Measurements from ENCODE around the gene TRRAP.

Gene TRRAP

GRCh38 chr7:98881561-98882315 lies 3.4 kb downstream of the TRRAP start:
- H3K4me3 ChIP-seq (replicated peaks; ENCODE audit: insufficient read depth, low read length) = no peak overlapping the region
- no peak for DNase-seq (ENCODE audit: low read depth in 1 of 2, low spot score in 1 of 2)
- H3K27me3 ChIP-seq (ENCODE audit: insufficient read depth, poor library complexity, severe bottlenecking) = no peaks in the 10 kb centered on the region
- H3K27ac ChIP-seq (replicated peaks) = no peak overlapping the region
- TF ChIP-seq CTCF (IDR thresholded peaks at IDR 0.05; ENCODE audit: insufficient read depth, low read length) = no peak
- TF ChIP-seq SPI1 (IDR thresholded peaks at IDR 0.05; ENCODE audit: borderline replicate concordance, low read depth) = no peak
- TF ChIP-seq REST (IDR thresholded peaks at IDR 0.05; ENCODE audit: insufficient replicate concordance, low read depth) = no peak
- no peak for TF ChIP-seq POLR2AphosphoS5 (IDR thresholded peaks at IDR 0.05; ENCODE audit: low read depth)

GRCh38 chr7:98884416-98884815 lies 6.1 kb downstream of the TRRAP start:
- DNase-seq (ENCODE audit: low read depth in 1 of 2, low spot score in 1 of 2) = no peak
- H3K27ac ChIP-seq (replicated peaks) = no peak overlapping the region
- no peaks in the 10 kb centered on the region for H3K27me3 ChIP-seq (ENCODE audit: insufficient read depth, poor library complexity, severe bottlenecking)
- no peak for TF ChIP-seq CTCF (IDR thresholded peaks at IDR 0.05; ENCODE audit: insufficient read depth, low read length)
- TF ChIP-seq REST (IDR thresholded peaks at IDR 0.05; ENCODE audit: insufficient replicate concordance, low read depth) = no peak
- no peak for TF ChIP-seq SPI1 (IDR thresholded peaks at IDR 0.05; ENCODE audit: borderline replicate concordance, low read depth)
- H3K4me3 ChIP-seq (replicated peaks; ENCODE audit: insufficient read depth, low read length) = no peak overlapping the region

GRCh38 chr7:98887038-98887437 lies 8.7 kb downstream of the TRRAP start:
- DNase-seq (ENCODE audit: low read depth in 1 of 2, low spot score in 1 of 2) = no peak
- no peak overlapping the region for H3K4me3 ChIP-seq (replicated peaks; ENCODE audit: insufficient read depth, low read length)
- TF ChIP-seq GABPA (IDR thresholded peaks at IDR 0.05; ENCODE audit: low read depth) = no peak
- H3K27me3 ChIP-seq (ENCODE audit: insufficient read depth, poor library complexity, severe bottlenecking) = no peaks in the 10 kb centered on the region
- no peak overlapping the region for H3K27ac ChIP-seq (replicated peaks)

GRCh38 chr7:98892609-98893008 lies 14.3 kb downstream of the TRRAP start:
- no peak overlapping the region for H3K27ac ChIP-seq (replicated peaks)
- H3K27me3 ChIP-seq (ENCODE audit: insufficient read depth, poor library complexity, severe bottlenecking) = no peaks in the 10 kb centered on the region
- no peak for DNase-seq (ENCODE audit: low read depth in 1 of 2, low spot score in 1 of 2)
- TF ChIP-seq GABPA (IDR thresholded peaks at IDR 0.05; ENCODE audit: low read depth) (no peak), SPI1 (IDR thresholded peaks at IDR 0.05; ENCODE audit: borderline replicate concordance, low read depth) (no peak), CTCF (IDR thresholded peaks at IDR 0.05; ENCODE audit: insufficient read depth, low read length) (no peak), REST (IDR thresholded peaks at IDR 0.05; ENCODE audit: insufficient replicate concordance, low read depth) (no peak), POLR2AphosphoS5 (IDR thresholded peaks at IDR 0.05; ENCODE audit: low read depth) (no peak)
- no peak overlapping the region for H3K4me3 ChIP-seq (replicated peaks; ENCODE audit: insufficient read depth, low read length)
